Ramos (cell line): ENCODE measurements around the gene SMARCAL1.

Experiments
- in situ Hi-C: fragments of 300-500 bp; cut with MboI; formaldehyde crosslinking; loops from one replicate; pipeline ENCODE4 v1.14.3; 2022; ENCODE audit warnings: low sequenced_read_pairs; ENCODE audit not compliant: unreplicated experiment

The SMARCAL1 gene

GRCh38 chr2:216498070-216498378 is 85.7 kb downstream of the SMARCAL1 start:
- in situ Hi-C loops = no loop called here

GRCh38 chr2:216498379-216499352 is 86.4 kb downstream of the SMARCAL1 start, which contains the start of gene RPL37A:
RPL37A (plus strand) TSS chr2:216498844; CDS start chr2:216498875, 31 bp downstream.
- in situ Hi-C loops = no loop called here

GRCh38 chr2:216499641-216500218 is 87.4 kb downstream of the SMARCAL1 start:
- in situ Hi-C loops = loop anchor here (25.0 kb wide), 1 partner anchor 1213 kb away; no protein-coding TSS in a partner anchor

GRCh38 chr2:216500572-216500971 is 88.3 kb downstream of the SMARCAL1 start:
- in situ Hi-C loops = loop anchor here (25.0 kb wide), 1 partner anchor 1212 kb away; no protein-coding TSS in a partner anchor

GRCh38 chr2:216501854-216502253 is 89.6 kb downstream of the SMARCAL1 start:
- in situ Hi-C loops = loop anchor here (25.0 kb wide), 1 partner anchor 1210 kb away; no protein-coding TSS in a partner anchor

- in situ Hi-C loops = loop anchor here (25.0 kb wide), 1 partner anchor 1210 kb away; no protein-coding TSS in a partner anchor
These were observed 90.3 kb downstream of the SMARCAL1 start for GRCh38 chr2:216502381-216503158.

GRCh38 chr2:216503159-216503629 is 90.9 kb downstream of the SMARCAL1 start:
- in situ Hi-C loops = loop anchor here (25.0 kb wide), 1 partner anchor 1209 kb away; no protein-coding TSS in a partner anchor

- in situ Hi-C loops = loop anchor here (25.0 kb wide), 1 partner anchor 1208 kb away; no protein-coding TSS in a partner anchor
These were observed 91.6 kb downstream of the SMARCAL1 start for GRCh38 chr2:216503697-216504375.

- in situ Hi-C loops = loop anchor here (25.0 kb wide), 1 partner anchor 1208 kb away; no protein-coding TSS in a partner anchor
These were observed 92.1 kb downstream of the SMARCAL1 start for GRCh38 chr2:216504376-216504762.

GRCh38 chr2:216505133-216506106 is 93.1 kb downstream of the SMARCAL1 start:
- in situ Hi-C loops = loop anchor here (25.0 kb wide), 1 partner anchor 1207 kb away; no protein-coding TSS in a partner anchor

- in situ Hi-C loops = loop anchor here (25.0 kb wide), 1 partner anchor 1205 kb away; no protein-coding TSS in a partner anchor
These were observed 95.2 kb downstream of the SMARCAL1 start for GRCh38 chr2:216507220-216508160.

- in situ Hi-C loops = loop anchor here (25.0 kb wide), 1 partner anchor 1204 kb away; no protein-coding TSS in a partner anchor
These were observed 95.9 kb downstream of the SMARCAL1 start for GRCh38 chr2:216508229-216508628.

- in situ Hi-C loops = loop anchor here (5.0 to 25.0 kb wide), 2 partner anchors 150 to 1195 kb away; no protein-coding TSS in a partner anchor
These were observed 104.6 kb downstream of the SMARCAL1 start for GRCh38 chr2:216516730-216517350.

- in situ Hi-C loops = loop anchor here (5.0 to 25.0 kb wide), 2 partner anchors 150 to 1195 kb away; no protein-coding TSS in a partner anchor
These were observed 105.4 kb downstream of the SMARCAL1 start for GRCh38 chr2:216517447-216518225.

GRCh38 chr2:216518566-216519119 is 106.4 kb downstream of the SMARCAL1 start:
- in situ Hi-C loops = loop anchor here (5.0 to 25.0 kb wide), 2 partner anchors 149 to 1194 kb away; no protein-coding TSS in a partner anchor
